ENCODE results near the gene MERTK.

GRCh38 chr2:111884592-111884964 lies 13.8 kb upstream of the MERTK start:
- TF ChIP-seq CTCF (IDR thresholded peaks at IDR 0.05) (no peak), POLR2A (IDR thresholded peaks at IDR 0.05) (no peak)
